Neuronal stem cell (in vitro differentiated cells): ENCODE data around the gene HDAC6.
"Not testable (repeated sequence)": the region's sequence is repeated elsewhere in the genome, so short reads cannot be mapped to it uniquely, and the experiment has no call there.

ENCODE experiments used
- DNase-seq: peaks from one replicate; pipeline ENCODE4 v3.0.0-alpha.2; 2013; ENCODE audit warnings: low spot score
- H2AFZ ChIP-seq: one replicate; pipeline ENCODE4 v1.6.1; 2013; ENCODE audit warnings: mild to moderate bottlenecking, low read length, inconsistent platforms
- H2AK5ac ChIP-seq: 2 replicates; pipeline ENCODE4 v1.6.1; 2013; ENCODE audit warnings: low read depth, mild to moderate bottlenecking, inconsistent platforms, low read length, moderate library complexity, mixed read lengths
- H2BK120ac ChIP-seq: 2 replicates; pipeline ENCODE4 v1.6.1; 2013; ENCODE audit warnings: low read depth, mild to moderate bottlenecking, inconsistent platforms, low read length, moderate library complexity, mixed read lengths
- H2BK12ac ChIP-seq: one replicate; pipeline ENCODE4 v1.6.1; 2013; ENCODE audit warnings: low read length, inconsistent platforms
- H2BK15ac ChIP-seq: 2 replicates; pipeline ENCODE4 v1.6.1; 2013; ENCODE audit warnings: mild to moderate bottlenecking, low read length, inconsistent platforms, mixed read lengths
- H2BK5ac ChIP-seq: one replicate; pipeline ENCODE4 v1.6.1; 2013; ENCODE audit warnings: inconsistent platforms, mild to moderate bottlenecking, low read length, moderate library complexity
- H3K14ac ChIP-seq: one replicate; pipeline ENCODE4 v1.6.1; 2013; ENCODE audit warnings: low read length, inconsistent platforms
- H3K18ac ChIP-seq: 2 replicates; pipeline ENCODE4 v1.6.1; 2013; ENCODE audit warnings: low read length, inconsistent platforms
- H3K23ac ChIP-seq: 2 replicates; pipeline ENCODE4 v1.6.1; 2013; ENCODE audit warnings: low read depth, mild to moderate bottlenecking, mixed read lengths, low read length, inconsistent platforms; ENCODE audit not compliant: poor library complexity
- H3K27ac ChIP-seq: replicated peaks from 3 replicates; pipeline ENCODE4 v1.5.1; 2013; ENCODE audit warnings: low read length, inconsistent platforms
- H3K27me3 ChIP-seq, 3 experiments: 2 replicates each; pipeline ENCODE4 v1.6.1; 2013; ENCODE audit warnings: low read length in 3 of 3, mild to moderate bottlenecking in 2 of 3, inconsistent platforms in 1 of 3, low read depth in 1 of 3, mixed read lengths in 1 of 3, moderate library complexity in 1 of 3; ENCODE audit not compliant: control insufficient read depth in 3 of 3, insufficient read depth in 3 of 3
- H3K36me3 ChIP-seq, 2 donors: replicated peaks in 1 of 2; 2 replicates each; pipeline ENCODE4 v1.6.1; 2013; ENCODE audit warnings: low read length in 2 of 2; ENCODE audit not compliant: control insufficient read depth in 2 of 2, insufficient read depth in 2 of 2
- H3K4ac ChIP-seq: 2 replicates; pipeline ENCODE4 v1.6.1; 2013; ENCODE audit warnings: inconsistent platforms, mild to moderate bottlenecking, low read length, moderate library complexity
- H3K4me1 ChIP-seq, 2 donors: 1 replicate in 1 of 2; 2 replicates in 1 of 2; pipeline ENCODE4 v1.6.1; 2013; ENCODE audit warnings: low read length in 2 of 2, low read depth in 1 of 2; ENCODE audit not compliant: control insufficient read depth in 2 of 2, insufficient read depth in 1 of 2
- H3K4me2 ChIP-seq: one replicate; pipeline ENCODE4 v1.6.1; 2013; ENCODE audit warnings: mild to moderate bottlenecking, low read length, inconsistent platforms; ENCODE audit not compliant: insufficient read depth, poor library complexity, severe bottlenecking
- H3K4me3 ChIP-seq, 2 donors: 2 replicates each; pipeline ENCODE4 v1.5.1; 2013; ENCODE audit warnings: low read length in 2 of 2, mild to moderate bottlenecking in 2 of 2, inconsistent platforms in 1 of 2, moderate library complexity in 1 of 2
- H3K79me1 ChIP-seq: one replicate; pipeline ENCODE4 v1.6.1; 2013; ENCODE audit warnings: low read depth, mild to moderate bottlenecking, inconsistent platforms, low read length, moderate library complexity
- H3K9ac ChIP-seq: one replicate; pipeline ENCODE4 v1.6.1; 2013; ENCODE audit warnings: mild to moderate bottlenecking, low read depth, low read length, inconsistent platforms; ENCODE audit not compliant: poor library complexity
- H3K9me3 ChIP-seq, 2 donors: replicated peaks in 1 of 2; 2 replicates each; pipeline versions ENCODE3 to v1.6.1; 2013; ENCODE audit warnings: low read length in 2 of 2, mild to moderate bottlenecking in 2 of 2, inconsistent platforms in 1 of 2, low read depth in 1 of 2, mixed read lengths in 1 of 2, moderate library complexity in 1 of 2; ENCODE audit not compliant: control insufficient read depth in 2 of 2, insufficient read depth in 1 of 2
- H4K8ac ChIP-seq: one replicate; pipeline ENCODE4 v1.6.1; 2013; ENCODE audit warnings: low read depth, mild to moderate bottlenecking, inconsistent platforms, low read length, moderate library complexity
- H4K91ac ChIP-seq: one replicate; pipeline ENCODE4 v1.6.1; 2013; ENCODE audit warnings: low read length, low read depth, mild to moderate bottlenecking, inconsistent platforms; ENCODE audit not compliant: poor library complexity
- WGBS, 2 donors: extraction: QIAGEN DNeasy Blood & Tissue Kit; methylation state at CpG; one replicate each; pipeline ENCODE4 v1.1.7; 2013; ENCODE audit warnings: missing lambda C conversion rate in 2 of 2, mixed read lengths in 1 of 2; ENCODE audit not compliant: insufficient read length in 2 of 2, insufficient replicate concordance in 1 of 2; ENCODE audit errors: extremely low coverage in 2 of 2; 5-methylcytosine and 5-hydroxymethylcytosine counted together

HDAC6 gene

DNA sequence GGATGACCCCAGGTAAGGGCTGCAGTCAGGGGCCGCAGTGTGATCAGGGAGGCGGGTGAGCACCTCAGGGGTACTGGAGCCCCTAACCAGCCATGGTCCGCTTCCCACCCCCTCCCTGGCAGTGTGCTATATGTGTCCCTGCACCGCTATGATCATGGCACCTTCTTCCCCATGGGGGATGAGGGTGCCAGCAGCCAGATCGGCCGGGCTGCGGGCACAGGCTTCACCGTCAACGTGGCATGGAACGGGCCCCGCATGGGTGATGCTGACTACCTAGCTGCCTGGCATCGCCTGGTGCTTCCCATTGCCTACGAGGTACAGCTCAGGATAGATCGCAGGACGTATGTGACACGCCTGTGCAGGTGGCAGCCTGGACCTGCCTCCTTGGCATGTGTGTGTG lies 16.2 kb downstream of the HDAC6 start:
- Histone ChIP-seq H3K23ac (no peak overlapping the region), H3K36me3 (peaks cover 19 to 71% of the 10 kb centered on the region in 2 donors), H3K9me3 (no peaks in the 10 kb centered on the region), H3K14ac (no peak overlapping the region), H4K91ac (no peak overlapping the region), H3K4me2 (no peak overlapping the region), H2BK15ac (no peak overlapping the region), H3K79me1 (no peaks in the 10 kb centered on the region), H2AFZ (no peak overlapping the region), H2BK12ac (no peak overlapping the region), H3K27me3 (peaks cover 0 to 3% (median 0%) of the 10 kb centered on the region in 3 experiments), H3K4ac (no peak overlapping the region), H3K27ac (no peak overlapping the region), H2AK5ac (no peak overlapping the region), H3K18ac (no peak overlapping the region), H3K4me1 (no peaks in the 10 kb centered on the region), H4K8ac (no peak overlapping the region), H3K9ac (no peak overlapping the region), H2BK120ac (no peak overlapping the region), H3K4me3 (no peak overlapping the region), H2BK5ac (no peak overlapping the region)
- no peak for DNase-seq
- no CpG with 5 or more reads among the region's 16 CpGs for WGBS, 2 donors

DNA sequence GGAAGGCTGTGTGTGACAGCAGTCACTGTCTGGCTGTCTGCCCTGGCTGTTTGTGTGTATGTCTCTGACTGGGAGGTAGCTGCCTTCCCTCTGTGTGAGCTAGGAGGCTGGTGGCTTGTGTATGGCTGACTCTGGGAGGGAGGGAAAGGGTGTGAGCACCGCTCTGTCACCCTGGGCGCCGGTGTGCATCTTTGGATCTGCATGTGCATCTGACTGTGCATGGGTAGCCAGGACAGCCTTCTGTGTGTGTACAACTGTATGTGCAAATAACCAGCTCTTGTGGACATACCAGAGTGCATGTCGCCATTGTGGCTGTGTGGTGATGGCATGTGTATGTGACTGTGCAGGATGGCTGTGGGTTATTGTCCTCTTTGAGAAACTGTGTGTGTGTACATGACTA lies 17.0 kb downstream of the HDAC6 start:
- H2AFZ ChIP-seq = no peak overlapping the region
- H3K18ac ChIP-seq = no peak overlapping the region
- DNase-seq = no peak
- no peak overlapping the region for H3K27ac ChIP-seq
- H3K23ac ChIP-seq = no peak overlapping the region
- peaks cover 0 to 3% (median 0%) of the 10 kb centered on the region in 3 experiments for H3K27me3 ChIP-seq
- no peak overlapping the region for H3K4me3 ChIP-seq
- H3K9me3 ChIP-seq = no peaks in the 10 kb centered on the region
- peaks cover 23 to 77% of the 10 kb centered on the region in 2 donors for H3K36me3 ChIP-seq
- H2AK5ac ChIP-seq = no peak overlapping the region
- no peak overlapping the region for H3K14ac ChIP-seq
- no peak overlapping the region for H2BK12ac ChIP-seq
- WGBS, 2 donors = no CpG with 5 or more reads among the region's 4 CpGs
- no peak overlapping the region for H2BK5ac ChIP-seq
- H2BK120ac ChIP-seq = no peak overlapping the region
- H3K4me2 ChIP-seq = no peak overlapping the region
- no peak overlapping the region for H4K8ac ChIP-seq
- H4K91ac ChIP-seq = no peak overlapping the region
- H3K4ac ChIP-seq = no peak overlapping the region
- no peak overlapping the region for H3K9ac ChIP-seq
- H2BK15ac ChIP-seq = no peak overlapping the region
- no peaks in the 10 kb centered on the region for H3K4me1 ChIP-seq
- no peaks in the 10 kb centered on the region for H3K79me1 ChIP-seq

DNA sequence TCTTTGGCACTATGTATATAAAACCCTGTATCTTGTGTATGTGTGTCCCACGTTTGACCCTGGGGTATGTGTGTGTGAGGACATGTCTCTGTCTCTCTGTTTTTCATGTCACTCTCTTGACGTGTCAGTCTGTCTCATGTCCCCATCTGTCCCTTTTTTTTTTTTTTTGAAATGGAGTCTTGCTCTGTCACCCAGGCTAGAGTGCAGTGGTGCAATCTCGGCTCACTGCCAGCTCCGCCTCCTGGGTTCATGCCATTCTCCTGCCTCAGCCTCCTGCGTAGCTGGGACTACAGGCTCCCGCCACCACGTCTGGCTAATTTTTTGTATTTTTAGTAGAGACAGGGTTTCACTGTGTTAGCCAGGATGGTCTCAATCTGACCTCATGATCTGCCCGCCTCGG lies 17.5 kb downstream of the HDAC6 start:
- not testable (repeated sequence) for H2BK5ac ChIP-seq, H2AFZ ChIP-seq, H2BK15ac ChIP-seq, H3K27me3 ChIP-seq, H4K8ac ChIP-seq, H3K23ac ChIP-seq, H4K91ac ChIP-seq, H3K14ac ChIP-seq, H2BK120ac ChIP-seq, H3K79me1 ChIP-seq, H2AK5ac ChIP-seq, H3K4me2 ChIP-seq, H3K27ac ChIP-seq, H3K4ac ChIP-seq, H3K4me3 ChIP-seq, DNase-seq, H3K9me3 ChIP-seq, H3K9ac ChIP-seq, H3K18ac ChIP-seq, H2BK12ac ChIP-seq, H3K4me1 ChIP-seq
- peaks cover 25 to 77% of the 10 kb centered on the region in 2 donors for H3K36me3 ChIP-seq
- no CpG with 5 or more reads among the region's 9 CpGs for WGBS, 2 donors

DNA sequence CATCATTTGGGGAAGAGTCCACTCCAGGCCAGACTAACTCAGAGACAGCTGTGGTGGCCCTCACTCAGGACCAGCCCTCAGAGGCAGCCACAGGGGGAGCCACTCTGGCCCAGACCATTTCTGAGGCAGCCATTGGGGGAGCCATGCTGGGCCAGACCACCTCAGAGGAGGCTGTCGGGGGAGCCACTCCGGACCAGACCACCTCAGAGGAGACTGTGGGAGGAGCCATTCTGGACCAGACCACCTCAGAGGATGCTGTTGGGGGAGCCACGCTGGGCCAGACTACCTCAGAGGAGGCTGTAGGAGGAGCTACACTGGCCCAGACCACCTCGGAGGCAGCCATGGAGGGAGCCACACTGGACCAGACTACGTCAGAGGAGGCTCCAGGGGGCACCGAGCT lies 21.2 kb downstream of the HDAC6 start:
- no peak overlapping the region for H3K9ac ChIP-seq
- no peak overlapping the region for H4K8ac ChIP-seq
- no peak overlapping the region for H2AK5ac ChIP-seq
- DNase-seq = no peak
- no peak overlapping the region for H2BK5ac ChIP-seq
- no peak overlapping the region for H2AFZ ChIP-seq
- no peak overlapping the region for H2BK15ac ChIP-seq
- no peak overlapping the region for H3K4ac ChIP-seq
- no peaks in the 10 kb centered on the region for H3K4me1 ChIP-seq
- WGBS, 2 donors = no CpG with 5 or more reads among the region's 6 CpGs
- no peak overlapping the region for H3K18ac ChIP-seq
- no peak overlapping the region for H3K4me2 ChIP-seq
- peaks cover 0 to 2% of the 10 kb centered on the region in 2 donors for H3K9me3 ChIP-seq
- no peak overlapping the region for H3K14ac ChIP-seq
- H2BK12ac ChIP-seq = no peak overlapping the region
- peaks cover 0 to 5% (median 3%) of the 10 kb centered on the region in 3 experiments for H3K27me3 ChIP-seq
- no peaks in the 10 kb centered on the region for H3K79me1 ChIP-seq
- H3K4me3 ChIP-seq = no peak overlapping the region
- peaks cover 23 to 66% of the 10 kb centered on the region in 2 donors for H3K36me3 ChIP-seq
- H3K27ac ChIP-seq = no peak overlapping the region
- no peak overlapping the region for H2BK120ac ChIP-seq
- no peak overlapping the region for H4K91ac ChIP-seq
- H3K23ac ChIP-seq = no peak overlapping the region
